Fibroblast of lung (primary cell): ENCODE data around the gene COQ4.

Experiments used
- CTCF ChIP-seq, 2 donors: IDR thresholded peaks in 1 of 2; conservative IDR thresholded peaks in 1 of 2; 1 replicate in 1 of 2; 2 replicates in 1 of 2; pipeline ENCODE4 v1.5.1; 2011 to 2012; ENCODE audit warnings: low read length in 2 of 2, control low read depth in 1 of 2, inconsistent platforms in 1 of 2, low read depth in 1 of 2, mild to moderate bottlenecking in 1 of 2
- EZH2 ChIP-seq: IDR thresholded peaks from 2 replicates; pipeline ENCODE4 v1.5.1; 2012; ENCODE audit warnings: low read length, control low read depth, mild to moderate bottlenecking; ENCODE audit errors: missing control alignments

- TF ChIP-seq CTCF (conservative IDR thresholded peaks at IDR 0.05 in 1 of 2, IDR thresholded peaks at IDR 0.05 in 1 of 2; ENCODE audit: low read depth in 1 of 2, low read length in 2 of 2) (no peak), EZH2 (no peak)
These were observed 26.1 kb upstream of the COQ4 start for GRCh38 chr9:128296340-128297220.
